ENCODE results near the gene PYGO2. TPM values are rescaled to one million over a fixed set of nuclear protein-coding genes. Genes with fewer than 3 reads are reported as not detected.

Gene PYGO2
- total RNA-seq, 2 experiments from 2014 or later = 21.2 to 21.8 TPM

- DNase-seq = peak; percentile 76
- ChIA-PET CTCF (interaction anchor here (1.1 to 5.3 kb wide), 15 partner anchors 8 to 91 kb away, joined by 4 to 108 read pairs (median 10); partner anchors contain the start of genes ADAM15, CKS1B, EFNA4 and FLAD1), POLR2A (interaction anchor here (0.6 to 8.6 kb wide), 12 partner anchors 8 to 66 kb away, joined by 3 to 85 read pairs (median 6); partner anchors contain the start of genes ADAM15, CKS1B, FLAD1 and PYGO2)
- intact Hi-C loops (cut with micrococcal nuclease) = no loop called here
- no peak for ATAC-seq
- peaks cover 5% of the 10 kb centered on the region for H3K36me3 Mint-ChIP-seq (ENCODE audit: low read depth)
- H3K27me3 Mint-ChIP-seq = no peaks in the 10 kb centered on the region
- no peaks in the 10 kb centered on the region for H3K9me3 Mint-ChIP-seq
- peaks cover 41% of the 10 kb centered on the region for H3K4me1 Mint-ChIP-seq (ENCODE audit: low read depth)
- peak overlapping the region; percentile 70 for H3K4me3 Mint-ChIP-seq
- no peak for TF ChIP-seq CTCF (IDR thresholded peaks at IDR 0.05)
- H3K27ac Mint-ChIP-seq = peak overlapping the region; percentile 91
Measured at GRCh38 chr1:155000411-155000725, 38.8 kb upstream of the PYGO2 start.

DNA sequence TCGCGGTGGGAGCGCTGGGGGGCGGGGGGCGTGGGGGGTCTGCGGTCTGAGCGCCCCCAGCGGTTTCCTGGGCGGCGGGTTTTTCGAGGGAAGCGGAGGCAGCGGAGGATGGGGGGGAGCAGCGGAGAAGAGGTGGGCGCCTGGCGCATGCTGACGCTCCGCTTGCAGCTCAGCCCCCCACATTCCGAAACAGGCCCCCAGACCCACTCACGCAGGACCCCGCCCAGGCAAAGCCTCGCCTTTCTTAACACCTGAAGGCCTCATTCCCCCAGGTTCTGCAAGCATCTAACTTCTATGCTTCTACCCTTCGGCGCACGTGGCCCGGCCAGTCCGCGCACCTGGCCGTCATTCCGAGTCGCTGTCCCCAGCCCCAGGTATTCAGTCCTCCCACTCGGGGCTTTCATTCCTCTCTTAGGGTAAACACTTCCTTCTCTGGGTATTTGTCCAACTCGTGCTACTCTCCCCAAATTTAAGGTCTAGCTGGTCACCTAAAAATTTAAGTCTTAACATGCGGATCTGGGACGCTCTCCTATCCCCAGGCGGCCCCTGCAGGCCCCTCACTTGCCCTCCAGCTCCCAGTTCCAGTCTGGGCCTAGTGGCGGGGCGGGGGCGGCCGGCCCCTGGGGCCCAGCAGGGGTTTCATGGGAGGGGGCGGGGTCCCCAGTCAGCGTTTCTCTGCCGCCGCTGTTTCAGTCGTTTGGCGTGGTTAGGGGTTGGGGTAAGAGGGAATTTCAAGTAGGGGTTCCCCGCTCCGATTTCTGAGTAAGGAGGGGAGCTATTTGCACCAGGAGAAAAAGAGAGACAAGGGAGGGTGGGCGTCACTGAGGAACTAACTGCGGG, 38.2 kb upstream of the PYGO2 start:
- ChIA-PET CTCF (interaction anchor here (0.7 to 5.3 kb wide), 35 partner anchors 8 to 1343 kb away, joined by 3 to 108 read pairs (median 5); partner anchors contain the start of genes ADAM15, CKS1B, EFNA4 and FLAD1), POLR2A (interaction anchor here (0.6 to 8.6 kb wide), 19 partner anchors 9 to 241 kb away, joined by 3 to 85 read pairs (median 5); partner anchors contain the start of genes ADAM15, CKS1B, FLAD1 and PBXIP1)
- Mint-ChIP-seq H3K27ac (peak overlapping the region; percentile 91), H3K27me3 (no peaks in the 10 kb centered on the region), H3K9me3 (no peaks in the 10 kb centered on the region), H3K36me3 (ENCODE audit: low read depth) (peaks cover 5% of the 10 kb centered on the region), H3K4me3 (peak overlapping the region; percentile 70), H3K4me1 (ENCODE audit: low read depth) (peaks cover 40% of the 10 kb centered on the region)
- intact Hi-C loops (cut with micrococcal nuclease) = loop anchor here (5.0 kb wide), 1 partner anchor 37 kb away; the partner anchor contains the start of gene PYGO2
- DNase-seq (peak; percentile 84), ATAC-seq (peak; percentile 11)
- no peak for TF ChIP-seq CTCF (IDR thresholded peaks at IDR 0.05)

- Mint-ChIP-seq H3K9me3 (no peaks in the 10 kb centered on the region), H3K4me1 (ENCODE audit: low read depth) (peaks cover 39% of the 10 kb centered on the region), H3K27me3 (no peaks in the 10 kb centered on the region), H3K36me3 (ENCODE audit: low read depth) (no peaks in the 10 kb centered on the region), H3K27ac (peak overlapping the region; percentile 91), H3K4me3 (peak overlapping the region; percentile 70)
- ChIA-PET POLR2A (interaction anchor here (0.5 to 8.6 kb wide), 17 partner anchors 9 to 240 kb away, joined by 3 to 85 read pairs (median 5); partner anchors contain the start of genes ADAM15, CKS1B, FLAD1 and PBXIP1), CTCF (interaction anchor here (0.7 to 5.3 kb wide), 37 partner anchors 9 to 1343 kb away, joined by 3 to 108 read pairs (median 5); partner anchors contain the start of genes ADAM15, CKS1B, EFNA4 and FLAD1)
- DNase-seq = peak; percentile 91
- peak; percentile 94 for TF ChIP-seq CTCF (IDR thresholded peaks at IDR 0.05)
- peak; percentile 22 for ATAC-seq
- intact Hi-C loops (cut with micrococcal nuclease) = loop anchor here (5.0 kb wide), 1 partner anchor 37 kb away; the partner anchor contains the start of gene PYGO2
Measured at GRCh38 chr1:154998818-154999570, 37.4 kb upstream of the PYGO2 start.

GRCh38 chr1:154998201-154998780, 36.7 kb upstream of the PYGO2 start:
- CTCF ChIA-PET = interaction anchor here (0.8 to 5.3 kb wide), 27 partner anchors 8 to 439 kb away, joined by 3 to 108 read pairs (median 6); partner anchors contain the start of genes ADAM15, CKS1B, EFNA4 and FLAD1
- no peak for ATAC-seq
- H3K27ac Mint-ChIP-seq = peak overlapping the region; percentile 49
- no peaks in the 10 kb centered on the region for H3K9me3 Mint-ChIP-seq
- DNase-seq = no peak
- TF ChIP-seq CTCF (IDR thresholded peaks at IDR 0.05) = no peak
- no peaks in the 10 kb centered on the region for H3K36me3 Mint-ChIP-seq (ENCODE audit: low read depth)
- H3K4me3 Mint-ChIP-seq = peak overlapping the region; percentile 40
- H3K27me3 Mint-ChIP-seq = no peaks in the 10 kb centered on the region
- peaks cover 35% of the 10 kb centered on the region for H3K4me1 Mint-ChIP-seq (ENCODE audit: low read depth)
- intact Hi-C loops (cut with micrococcal nuclease) = loop anchor here (5.0 kb wide), 1 partner anchor 36 kb away; the partner anchor contains the start of gene PYGO2
- POLR2A ChIA-PET = interaction anchor here (0.7 to 8.6 kb wide), 10 partner anchors 8 to 56 kb away, joined by 3 to 85 read pairs (median 7); partner anchors contain the start of genes ADAM15, CKS1B, FLAD1 and PYGO2
